Measurements from ENCODE around the gene ETV1. TPM values are rescaled to one million over a fixed set of nuclear protein-coding genes. Genes with fewer than 3 reads are reported as not detected.

The ETV1 gene
- total and polyA plus RNA-seq, 9 of the 15 experiments (the other 6 are each of a cell fraction or from before 2014, with no cell fraction given): 7.2 to 27.4 (median 14.0) TPM

- no peak for TF ChIP-seq CREB3L1 (IDR thresholded peaks at IDR 0.05; ENCODE audit: borderline replicate concordance, low read depth)
- TF ChIP-seq BCL6 (CRISPR knock-in tag; IDR thresholded peaks at IDR 0.05): no peak
- no peak for TF ChIP-seq CBFA2T3 (IDR thresholded peaks at IDR 0.05)
- TF ChIP-seq ZNF134 (CRISPR knock-in tag; conservative IDR thresholded peaks at IDR 0.05): no peak
- TF ChIP-seq, protein P1, sequence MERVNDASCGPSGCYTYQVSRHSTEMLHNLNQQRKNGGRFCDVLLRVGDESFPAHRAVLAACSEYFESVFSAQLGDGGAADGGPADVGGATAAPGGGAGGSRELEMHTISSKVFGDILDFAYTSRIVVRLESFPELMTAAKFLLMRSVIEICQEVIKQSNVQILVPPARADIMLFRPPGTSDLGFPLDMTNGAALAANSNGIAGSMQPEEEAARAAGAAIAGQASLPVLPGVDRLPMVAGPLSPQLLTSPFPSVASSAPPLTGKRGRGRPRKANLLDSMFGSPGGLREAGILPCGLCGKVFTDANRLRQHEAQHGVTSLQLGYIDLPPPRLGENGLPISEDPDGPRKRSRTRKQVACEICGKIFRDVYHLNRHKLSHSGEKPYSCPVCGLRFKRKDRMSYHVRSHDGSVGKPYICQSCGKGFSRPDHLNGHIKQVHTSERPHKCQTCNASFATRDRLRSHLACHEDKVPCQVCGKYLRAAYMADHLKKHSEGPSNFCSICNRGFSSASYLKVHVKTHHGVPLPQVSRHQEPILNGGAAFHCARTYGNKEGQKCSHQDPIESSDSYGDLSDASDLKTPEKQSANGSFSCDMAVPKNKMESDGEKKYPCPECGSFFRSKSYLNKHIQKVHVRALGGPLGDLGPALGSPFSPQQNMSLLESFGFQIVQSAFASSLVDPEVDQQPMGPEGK (CRISPR knock-in tag; IDR thresholded peaks at IDR 0.05; ENCODE audit: borderline replicate concordance): no peak
Observed at GRCh38 chr7:13991791-13992595, 2.5 kb upstream of the ETV1 start (continued).
